Gastroesophageal sphincter (tissue), 3 donors: Measurements from ENCODE around the gene P3H2.

ENCODE experiments used
- CTCF ChIP-seq, 4 experiments: fragments of 200-600 bp in 2 of 4; fragments of 450-650 bp in 2 of 4; sonication (generic) in 1 of 4; IDR thresholded peaks; one replicate each; pipeline ENCODE4 v1.5.1; 2017 to 2019; ENCODE audit warnings: antibody characterized with exemption in 4 of 4, mild to moderate bottlenecking in 2 of 4, moderate library complexity in 2 of 4
- POLR2AphosphoS5 ChIP-seq: sonication (generic); formaldehyde crosslinking; IDR thresholded peaks from one replicate; pipeline ENCODE4 v1.6.1; 2017; ENCODE audit warnings: antibody characterized with exemption

GRCh38 chr3:190167936-190168680 is 47.4 kb upstream of the P3H2 start:
- no peak for TF ChIP-seq CTCF (IDR thresholded peaks at IDR 0.05)
- no peak for TF ChIP-seq POLR2AphosphoS5
